ENCODE data around the gene RPL18.

The RPL18 gene

GRCh38 chr19:48573163-48573505 lies 45.8 kb downstream of the RPL18 start:
- TF ChIP-seq, protein P1, sequence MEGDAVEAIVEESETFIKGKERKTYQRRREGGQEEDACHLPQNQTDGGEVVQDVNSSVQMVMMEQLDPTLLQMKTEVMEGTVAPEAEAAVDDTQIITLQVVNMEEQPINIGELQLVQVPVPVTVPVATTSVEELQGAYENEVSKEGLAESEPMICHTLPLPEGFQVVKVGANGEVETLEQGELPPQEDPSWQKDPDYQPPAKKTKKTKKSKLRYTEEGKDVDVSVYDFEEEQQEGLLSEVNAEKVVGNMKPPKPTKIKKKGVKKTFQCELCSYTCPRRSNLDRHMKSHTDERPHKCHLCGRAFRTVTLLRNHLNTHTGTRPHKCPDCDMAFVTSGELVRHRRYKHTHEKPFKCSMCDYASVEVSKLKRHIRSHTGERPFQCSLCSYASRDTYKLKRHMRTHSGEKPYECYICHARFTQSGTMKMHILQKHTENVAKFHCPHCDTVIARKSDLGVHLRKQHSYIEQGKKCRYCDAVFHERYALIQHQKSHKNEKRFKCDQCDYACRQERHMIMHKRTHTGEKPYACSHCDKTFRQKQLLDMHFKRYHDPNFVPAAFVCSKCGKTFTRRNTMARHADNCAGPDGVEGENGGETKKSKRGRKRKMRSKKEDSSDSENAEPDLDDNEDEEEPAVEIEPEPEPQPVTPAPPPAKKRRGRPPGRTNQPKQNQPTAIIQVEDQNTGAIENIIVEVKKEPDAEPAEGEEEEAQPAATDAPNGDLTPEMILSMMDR (IDR thresholded peaks at IDR 0.05), result no peak

DNA sequence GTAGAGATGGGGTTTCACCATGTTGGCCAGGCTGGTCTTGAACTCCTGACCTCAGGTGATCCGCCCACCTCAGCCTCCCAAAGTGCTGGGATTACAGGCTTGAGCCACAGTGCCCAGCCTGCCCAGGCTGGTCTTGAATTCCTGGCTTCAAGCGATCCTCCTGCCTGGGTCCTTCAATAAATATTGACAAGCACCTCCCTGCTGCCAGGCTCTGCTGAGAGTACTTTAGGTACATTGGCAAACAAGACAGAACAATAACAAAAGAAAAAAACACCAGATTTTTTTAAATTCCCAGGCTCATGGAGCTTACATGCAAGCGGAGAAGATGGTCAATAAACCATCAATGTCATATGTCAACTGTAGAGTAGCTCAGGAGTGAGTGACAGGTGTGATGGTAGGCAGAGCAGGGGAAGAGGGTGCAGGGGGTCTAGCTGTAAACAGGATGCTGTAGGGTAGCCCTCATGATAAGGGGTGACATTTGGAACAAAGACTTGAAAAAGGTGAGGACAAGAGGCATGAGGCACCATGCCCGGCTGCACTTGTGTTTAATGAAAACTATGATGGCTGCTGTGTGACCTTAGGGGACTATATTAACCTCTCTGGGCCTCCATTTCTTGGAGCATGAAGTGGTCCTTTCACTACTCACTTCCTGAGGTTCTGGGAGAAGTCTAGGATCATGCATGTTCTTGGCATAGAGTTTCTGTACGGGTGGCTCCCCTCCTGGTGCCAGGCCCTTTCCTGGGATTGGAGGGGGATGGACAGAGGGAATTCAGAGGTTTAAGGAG lies 47.4 kb downstream of the RPL18 start:
- TF ChIP-seq, protein P1 (IDR thresholded peaks at IDR 0.05), result no peak

- TF ChIP-seq, protein P1 (IDR thresholded peaks at IDR 0.05), result no peak
Observed at GRCh38 chr19:48569814-48570213, 49.2 kb downstream of the RPL18 start.

GRCh38 chr19:48568345-48568886 lies 50.6 kb downstream of the RPL18 start:
- TF ChIP-seq, protein P1 (IDR thresholded peaks at IDR 0.05), result no peak
